Mesenchymal stem cell (in vitro differentiated cells and primary cell): ENCODE data around the gene OR4F6. TPM values are rescaled to one million over a fixed set of nuclear protein-coding genes. Genes with fewer than 3 reads are reported as not detected.
"Not testable (repeated sequence)": the region's sequence is repeated elsewhere in the genome, so short reads cannot be mapped to it uniquely, and the experiment has no call there.

Source experiments
- DNase-seq: peaks from one replicate; pipeline ENCODE4 v3.0.0-alpha.2; 2013
- H2AFZ ChIP-seq: one replicate; pipeline ENCODE4 v1.6.1; 2013; ENCODE audit warnings: low read depth, mild to moderate bottlenecking, control low read depth, inconsistent platforms, low read length, moderate library complexity
- H2AK5ac ChIP-seq: 2 replicates; pipeline ENCODE4 v1.6.1; 2013; ENCODE audit warnings: low read length, moderate library complexity, mild to moderate bottlenecking, inconsistent platforms; ENCODE audit not compliant: severe bottlenecking
- H2BK120ac ChIP-seq: one replicate; pipeline ENCODE4 v1.6.1; 2013; ENCODE audit warnings: low read depth, mild to moderate bottlenecking, inconsistent platforms, low read length, moderate library complexity
- H2BK12ac ChIP-seq, 2 experiments: one replicate each; pipeline ENCODE4 v1.6.1; 2013; ENCODE audit warnings: inconsistent platforms in 2 of 2, low read length in 2 of 2, mild to moderate bottlenecking in 2 of 2, moderate library complexity in 2 of 2, control low read depth in 1 of 2
- H2BK15ac ChIP-seq: one replicate; pipeline ENCODE4 v1.6.1; 2013; ENCODE audit warnings: mild to moderate bottlenecking, low read depth, inconsistent platforms; ENCODE audit not compliant: poor library complexity, severe bottlenecking
- H2BK5ac ChIP-seq: 2 replicates; pipeline ENCODE4 v1.6.1; 2013; ENCODE audit warnings: low read depth, mild to moderate bottlenecking, low read length, control low read depth, inconsistent platforms; ENCODE audit not compliant: poor library complexity, severe bottlenecking
- H3K14ac ChIP-seq, 2 experiments: one replicate each; pipeline ENCODE4 v1.6.1; 2013; ENCODE audit warnings: inconsistent platforms in 2 of 2, low read length in 2 of 2, control low read depth in 1 of 2, mild to moderate bottlenecking in 1 of 2, moderate library complexity in 1 of 2
- H3K18ac ChIP-seq, 2 experiments: one replicate each; pipeline ENCODE4 v1.6.1; 2013; ENCODE audit warnings: inconsistent platforms in 2 of 2, low read length in 2 of 2, control low read depth in 1 of 2, low read depth in 1 of 2, mild to moderate bottlenecking in 1 of 2
- H3K23ac ChIP-seq, 2 experiments: one replicate each; pipeline ENCODE4 v1.6.1; 2013; ENCODE audit warnings: inconsistent platforms in 2 of 2, low read length in 2 of 2, mild to moderate bottlenecking in 2 of 2, moderate library complexity in 2 of 2, control low read depth in 1 of 2
- H3K27ac ChIP-seq: 2 replicates; pipeline ENCODE4 v1.5.1; 2013; ENCODE audit warnings: mild to moderate bottlenecking, moderate library complexity, low read length, control low read depth, inconsistent platforms; ENCODE audit not compliant: poor library complexity, severe bottlenecking
- H3K27me3 ChIP-seq, 2 experiments: 2 replicates each; pipeline versions ENCODE4 v1.6.1 to v1.7.0; 2013; ENCODE audit warnings: low read length in 2 of 2, mild to moderate bottlenecking in 2 of 2, moderate library complexity in 2 of 2, control low read depth in 1 of 2, inconsistent platforms in 1 of 2; ENCODE audit not compliant: control insufficient read depth in 1 of 2, insufficient read depth in 1 of 2
- H3K36me3 ChIP-seq, 2 experiments: 2 replicates each; pipeline versions ENCODE4 v1.6.1 to v1.7.0; 2013; ENCODE audit warnings: low read length in 2 of 2, control low read depth in 1 of 2, inconsistent platforms in 1 of 2, low read depth in 1 of 2, mild to moderate bottlenecking in 1 of 2; ENCODE audit not compliant: insufficient read depth in 2 of 2, control insufficient read depth in 1 of 2
- H3K4ac ChIP-seq, 2 experiments: one replicate each; pipeline ENCODE4 v1.6.1; 2013; ENCODE audit warnings: inconsistent platforms in 2 of 2, low read length in 2 of 2, mild to moderate bottlenecking in 2 of 2, moderate library complexity in 2 of 2, control low read depth in 1 of 2, low read depth in 1 of 2
- H3K4me1 ChIP-seq: 2 replicates; pipeline ENCODE4 v1.6.1; 2013; ENCODE audit warnings: low read depth, low read length, control low read depth; ENCODE audit not compliant: control insufficient read depth, insufficient read depth
- H3K4me2 ChIP-seq: 2 replicates; pipeline ENCODE4 v1.6.1; 2013; ENCODE audit warnings: low read length, mild to moderate bottlenecking, inconsistent platforms; ENCODE audit not compliant: poor library complexity, severe bottlenecking
- H3K4me3 ChIP-seq, 2 experiments: 2 replicates each; pipeline versions ENCODE4 v1.5.1 to v1.7.0; 2013; ENCODE audit warnings: low read length in 2 of 2, mild to moderate bottlenecking in 2 of 2, control low read depth in 1 of 2, low read depth in 1 of 2; ENCODE audit not compliant: insufficient read depth in 1 of 2
- H3K79me1 ChIP-seq: replicated peaks from 2 replicates; pipeline ENCODE4 v1.6.1; 2013; ENCODE audit warnings: mild to moderate bottlenecking, control low read depth, low read length, inconsistent platforms; ENCODE audit not compliant: poor library complexity, severe bottlenecking
- H3K9ac ChIP-seq: 2 replicates; pipeline ENCODE4 v1.7.0; 2013; ENCODE audit warnings: mild to moderate bottlenecking, low read length, moderate library complexity
- H3K9me3 ChIP-seq: 2 replicates; pipeline ENCODE4 v1.7.0; 2013; ENCODE audit warnings: mild to moderate bottlenecking, low read length; ENCODE audit not compliant: control insufficient read depth
- H4K8ac ChIP-seq: one replicate; pipeline ENCODE4 v1.6.1; 2013; ENCODE audit warnings: inconsistent platforms, mild to moderate bottlenecking, low read length, moderate library complexity
- H4K91ac ChIP-seq: one replicate; pipeline ENCODE4 v1.6.1; 2013; ENCODE audit warnings: mild to moderate bottlenecking, low read length, inconsistent platforms
- WGBS: methylation state at CpG from one replicate; pipeline ENCODE4 v1.1.7; 2013; ENCODE audit warnings: mixed read lengths; 5-methylcytosine and 5-hydroxymethylcytosine counted together
- polyA plus RNA-seq, 2 experiments: library from polyadenylated mRNA; stranded (reverse); fragments of 200-250 nt; gene quantifications; one replicate each; pipeline ENCODE4 v1.2.3, GENCODE V29; 2013

The OR4F6 gene, protein sequence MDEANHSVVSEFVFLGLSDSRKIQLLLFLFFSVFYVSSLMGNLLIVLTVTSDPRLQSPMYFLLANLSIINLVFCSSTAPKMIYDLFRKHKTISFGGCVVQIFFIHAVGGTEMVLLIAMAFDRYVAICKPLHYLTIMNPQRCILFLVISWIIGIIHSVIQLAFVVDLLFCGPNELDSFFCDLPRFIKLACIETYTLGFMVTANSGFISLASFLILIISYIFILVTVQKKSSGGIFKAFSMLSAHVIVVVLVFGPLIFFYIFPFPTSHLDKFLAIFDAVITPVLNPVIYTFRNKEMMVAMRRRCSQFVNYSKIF
- polyA plus RNA-seq (2013, experiment 1 of 2): not detected
- not detected for polyA plus RNA-seq (2013, experiment 2 of 2)

DNA sequence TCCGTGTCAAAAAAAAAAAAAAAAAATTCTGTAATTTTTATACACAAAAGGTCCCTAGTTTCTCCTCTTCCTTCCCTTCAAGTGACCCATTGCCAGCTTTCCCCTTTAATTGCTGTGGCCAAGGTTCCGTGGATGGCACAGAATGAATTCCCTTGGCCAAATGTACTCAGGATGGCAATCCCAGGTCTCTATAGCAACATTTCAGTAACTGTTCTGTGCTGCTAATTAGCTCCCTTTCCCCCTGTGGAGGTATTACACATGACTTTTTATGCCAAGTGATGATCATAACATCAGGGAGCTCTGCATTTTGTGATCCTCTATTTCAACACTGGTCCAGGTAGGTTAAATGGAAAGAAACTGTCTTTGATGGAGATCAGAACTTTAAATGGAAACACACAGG lies at the start of gene OR4F6:
OR4F6 (plus strand) TSS at position 301 of the 400 bp plus-strand sequence. CDS start 2,211 bp downstream, outside the sequence.
- H3K4me1 ChIP-seq: no peaks in the 10 kb centered on the region

GRCh38 chr15:101764669-101765339 lies 38.5 kb upstream of the OR4F6 start:
- H3K23ac ChIP-seq, H4K8ac ChIP-seq, H2BK15ac ChIP-seq, H3K9ac ChIP-seq, H2AFZ ChIP-seq, H2BK12ac ChIP-seq, H2BK120ac ChIP-seq, H3K4ac ChIP-seq, H2AK5ac ChIP-seq, DNase-seq, H3K14ac ChIP-seq, H3K79me1 ChIP-seq, H4K91ac ChIP-seq, H3K4me2 ChIP-seq, H3K4me1 ChIP-seq, H2BK5ac ChIP-seq, H3K27ac ChIP-seq, H3K18ac ChIP-seq, H3K36me3 ChIP-seq, H3K27me3 ChIP-seq, H3K9me3 ChIP-seq: not testable (repeated sequence)
- 90% methylated on average over 19 of the region's 23 CpGs for WGBS
- H3K4me3 ChIP-seq: peak overlapping the region in 1 of 2 experiments; percentile 32

More for the DNA sequence above, at the start of gene OR4F6:
- Histone ChIP-seq H3K4me3 (no peak within 1 kb of the TSS), H3K9ac (no peak within 1 kb of the TSS), H2BK15ac (no peak within 1 kb of the TSS), H2AK5ac (no peak within 1 kb of the TSS), H3K36me3 (no peaks in the 10 kb centered on the region), H3K18ac (no peak within 1 kb of the TSS), H3K27ac (no peak within 1 kb of the TSS), H3K4ac (no peak within 1 kb of the TSS), H4K8ac (no peak within 1 kb of the TSS), H4K91ac (no peak within 1 kb of the TSS), H3K4me2 (no peak within 1 kb of the TSS), H2BK5ac (no peak within 1 kb of the TSS), H2AFZ (no peak within 1 kb of the TSS), H3K9me3 (no peaks in the 10 kb centered on the region), H3K27me3 (peaks cover 0 to 4% of the 10 kb centered on the region in 2 experiments), H2BK120ac (no peak within 1 kb of the TSS), H3K23ac (no peak within 1 kb of the TSS), H3K14ac (no peak within 1 kb of the TSS), H2BK12ac (no peak within 1 kb of the TSS), H3K79me1 (no peaks in the 10 kb centered on the region)
- no peak for DNase-seq
- WGBS: 93% methylated on average over 2 of the region's 2 CpGs

GRCh38 chr15:101765340-101765671 lies 38.0 kb upstream of the OR4F6 start:
- H3K4me3 ChIP-seq, H4K91ac ChIP-seq, H2BK120ac ChIP-seq, H3K9me3 ChIP-seq, H3K27me3 ChIP-seq, H3K4me2 ChIP-seq, H3K4ac ChIP-seq, H3K9ac ChIP-seq, H3K23ac ChIP-seq, H2BK5ac ChIP-seq, H3K36me3 ChIP-seq, H2BK12ac ChIP-seq, H3K18ac ChIP-seq, DNase-seq, H3K27ac ChIP-seq, H4K8ac ChIP-seq, H3K79me1 ChIP-seq, H2BK15ac ChIP-seq, H2AFZ ChIP-seq, H3K14ac ChIP-seq, H3K4me1 ChIP-seq, H2AK5ac ChIP-seq: not testable (repeated sequence)
- WGBS: 93% methylated on average over 7 of the region's 7 CpGs

GRCh38 chr15:101765772-101766456 lies 37.4 kb upstream of the OR4F6 start:
- H2AK5ac ChIP-seq: no peak overlapping the region
- no peak overlapping the region for H2BK5ac ChIP-seq
- peaks cover 6% of the 10 kb centered on the region for H3K4me1 ChIP-seq
- H3K27me3 ChIP-seq: no peaks in the 10 kb centered on the region
- no peak overlapping the region for H3K4me2 ChIP-seq
- no peaks in the 10 kb centered on the region for H3K9me3 ChIP-seq
- no peak overlapping the region for H3K9ac ChIP-seq
- no peak for DNase-seq
- no peak overlapping the region for H3K27ac ChIP-seq
- H3K14ac ChIP-seq: no peak overlapping the region
- 76% methylated on average over 15 of the region's 15 CpGs for WGBS
- H3K4ac ChIP-seq: peak overlapping the region in 1 of 2 experiments; percentile 8
- no peak overlapping the region for H2BK15ac ChIP-seq
- no peak overlapping the region for H2BK120ac ChIP-seq
- no peaks in the 10 kb centered on the region for H3K36me3 ChIP-seq
- no peak overlapping the region for H2BK12ac ChIP-seq
- no peak overlapping the region for H3K4me3 ChIP-seq
- H4K91ac ChIP-seq: no peak overlapping the region
- H3K23ac ChIP-seq: no peak overlapping the region
- no peaks in the 10 kb centered on the region for H3K79me1 ChIP-seq
- no peak overlapping the region for H2AFZ ChIP-seq
- H4K8ac ChIP-seq: no peak overlapping the region
- no peak overlapping the region for H3K18ac ChIP-seq
